HG02970 (cell line): ENCODE measurements around the gene MS4A6E.
A peak's percentile ranks its signal among the peaks of the same experiment; 100 is the strongest.

Experiments used
- ATAC-seq: cut with Tn5 transposase; IDR thresholded peaks from one replicate; pipeline ENCODE4 v1.9.1; 2021; ENCODE audit warnings: mild to moderate bottlenecking, moderate library complexity, moderate number of reproducible peaks; ENCODE audit not compliant: unreplicated experiment, low FRiP score

The MS4A6E gene

GRCh38 chr11:60371386-60371785, 44.3 kb downstream of the MS4A6E start:
- ATAC-seq: no peak

DNA sequence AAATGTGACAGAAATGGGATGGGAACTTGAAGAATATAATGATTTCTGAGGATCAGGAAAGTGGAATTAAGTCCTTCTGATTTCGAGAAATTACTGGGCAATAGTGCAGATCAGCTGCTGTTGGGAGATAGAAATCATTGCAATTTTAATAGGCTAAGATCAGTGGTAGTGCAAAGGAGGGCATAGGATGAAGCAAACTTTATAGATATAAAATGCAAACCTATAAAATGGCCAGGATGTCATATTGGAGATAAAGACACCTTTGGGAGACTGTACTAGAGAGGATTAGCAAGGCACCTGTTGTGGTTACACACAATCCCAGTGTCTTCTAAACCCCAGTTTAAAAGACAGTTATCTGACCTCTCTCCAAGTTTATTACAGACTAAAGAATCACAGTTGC, 44.8 kb downstream of the MS4A6E start:
- no peak for ATAC-seq

GRCh38 chr11:60372767-60373166, 45.7 kb downstream of the MS4A6E start:
- ATAC-seq: no peak

GRCh38 chr11:60375316-60375715, 48.3 kb downstream of the MS4A6E start:
- ATAC-seq: no peak

DNA sequence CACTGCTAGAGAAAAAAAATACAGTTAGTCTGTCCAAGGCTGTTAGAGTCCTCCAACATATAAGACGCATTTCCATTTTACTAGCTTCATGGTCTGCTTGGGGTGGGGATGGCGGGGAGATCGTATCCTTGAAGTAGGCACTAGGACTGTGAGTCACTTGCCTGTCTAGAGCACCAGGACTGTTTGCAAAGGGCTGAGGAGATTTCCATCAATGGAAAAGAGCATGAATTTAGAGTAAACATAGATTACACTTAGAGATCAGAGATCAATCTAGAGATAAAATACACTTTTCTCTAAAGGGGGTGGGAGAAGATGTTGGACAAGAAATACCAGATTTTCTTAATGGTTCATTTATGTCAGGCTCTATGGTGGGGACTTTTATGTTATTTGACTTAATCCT, 49.5 kb downstream of the MS4A6E start:
- no peak for ATAC-seq

DNA sequence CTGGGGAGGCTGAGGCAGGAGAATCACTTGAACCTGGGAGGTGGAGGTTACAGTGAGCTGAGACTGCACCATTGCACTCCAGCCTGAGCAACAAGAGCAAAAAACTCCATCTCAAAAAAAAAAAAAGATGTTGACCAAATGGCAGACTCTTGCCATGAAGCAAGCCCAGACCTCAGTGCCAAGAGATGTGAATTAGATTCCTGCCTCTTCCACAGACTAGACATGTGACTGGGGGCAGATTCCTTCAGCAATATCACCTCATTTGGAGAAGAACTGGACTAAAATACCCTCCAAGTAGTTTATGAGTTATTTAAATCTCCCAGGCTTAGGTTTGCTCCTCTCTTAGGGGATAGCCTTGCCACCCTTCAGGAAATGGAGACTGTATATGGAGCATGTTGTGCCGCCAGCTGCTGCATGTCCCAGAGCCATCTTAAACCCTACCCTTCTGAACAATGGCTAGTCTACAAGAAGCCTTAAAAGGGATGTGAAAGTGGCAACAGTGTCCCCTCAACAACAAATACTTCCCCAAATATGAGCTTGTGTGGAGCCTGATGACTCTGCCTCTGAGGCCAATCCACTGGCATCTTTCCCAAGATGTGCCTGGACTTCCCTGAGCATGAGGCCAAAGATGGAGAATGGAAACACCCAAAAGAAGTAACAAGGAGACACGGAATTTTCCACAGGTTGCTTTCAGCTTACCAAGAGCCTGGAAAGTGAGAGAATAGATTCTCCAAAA, 50.5 kb downstream of the MS4A6E start:
- no peak for ATAC-seq

DNA sequence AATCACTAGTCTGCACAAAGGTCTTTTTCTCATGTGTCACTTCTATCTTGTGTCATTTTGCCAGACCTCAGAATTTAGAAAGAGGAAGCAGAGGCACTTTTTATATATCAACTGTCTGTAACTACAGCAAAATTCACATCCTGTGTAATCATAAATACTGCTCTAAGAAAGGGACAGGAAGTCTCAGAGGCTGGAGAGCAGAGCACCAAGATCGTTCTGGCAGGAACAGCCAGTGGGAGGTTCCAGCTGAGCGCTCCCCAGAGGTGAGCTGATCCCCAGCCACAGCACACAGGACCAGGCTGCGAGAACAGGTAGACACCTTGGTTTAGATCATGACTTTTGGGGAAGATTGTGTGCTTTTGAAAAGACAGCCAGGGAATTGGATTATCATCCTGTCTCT, 51.3 kb downstream of the MS4A6E start, which contains the start of gene MS4A7:
TSS of gene MS4A7 (plus strand) at position 179 of the 400 bp plus-strand sequence. CDS start 4,610 bp downstream, outside the sequence.
- ATAC-seq: peak; percentile 60

GRCh38 chr11:60389279-60389910, 62.3 kb downstream of the MS4A6E start:
- ATAC-seq: peak; percentile 67

DNA sequence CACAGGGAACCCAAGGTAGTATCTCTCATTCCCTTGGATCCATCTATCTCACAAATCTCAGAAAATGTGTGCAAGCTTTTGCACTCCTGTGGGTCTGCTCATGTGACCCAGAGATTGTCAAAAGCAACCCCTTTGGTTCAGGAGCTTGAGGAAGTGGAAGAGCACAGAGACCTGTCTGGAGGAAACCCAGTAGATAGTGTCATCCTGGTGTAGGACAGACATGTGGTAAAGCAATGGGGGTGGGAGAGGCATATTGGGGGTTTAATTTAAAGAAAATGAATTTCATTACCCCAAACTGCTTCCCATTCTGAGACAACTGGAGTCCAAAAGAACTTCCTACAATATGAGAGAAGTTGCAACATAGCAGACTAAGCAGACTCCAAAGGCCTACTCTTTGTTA, 63.4 kb downstream of the MS4A6E start:
- ATAC-seq: no peak
